Measurements from ENCODE around the gene PIGL.
A peak's percentile ranks its signal among the peaks of the same experiment; 100 is the strongest.
"Not testable (repeated sequence)": the region's sequence is repeated elsewhere in the genome, so short reads cannot be mapped to it uniquely, and the experiment has no call there.

The PIGL gene

DNA sequence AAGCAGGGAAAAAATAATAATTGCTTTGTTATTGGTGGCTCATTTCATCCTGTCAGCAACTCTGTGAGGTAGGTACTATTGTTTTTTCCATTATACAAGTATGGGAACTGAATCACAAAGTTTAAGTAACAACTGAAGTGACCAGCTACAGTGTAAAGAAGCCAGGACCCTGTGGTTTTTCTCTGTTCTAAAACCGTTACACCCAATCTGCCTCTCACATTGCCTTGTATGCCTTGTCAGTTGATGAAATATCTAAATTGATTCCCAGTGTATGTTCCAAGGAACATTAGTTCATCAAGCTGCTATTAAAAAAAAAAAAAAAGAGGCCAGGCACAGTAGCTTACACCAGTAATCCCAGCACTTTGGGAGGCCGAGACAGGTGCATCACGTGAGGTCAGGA lies 5.4 kb downstream of the PIGL start:
- no peak for DNase-seq

- not testable (repeated sequence) for DNase-seq
These were observed 13.0 kb downstream of the PIGL start for GRCh38 chr17:16229912-16230561.

DNA sequence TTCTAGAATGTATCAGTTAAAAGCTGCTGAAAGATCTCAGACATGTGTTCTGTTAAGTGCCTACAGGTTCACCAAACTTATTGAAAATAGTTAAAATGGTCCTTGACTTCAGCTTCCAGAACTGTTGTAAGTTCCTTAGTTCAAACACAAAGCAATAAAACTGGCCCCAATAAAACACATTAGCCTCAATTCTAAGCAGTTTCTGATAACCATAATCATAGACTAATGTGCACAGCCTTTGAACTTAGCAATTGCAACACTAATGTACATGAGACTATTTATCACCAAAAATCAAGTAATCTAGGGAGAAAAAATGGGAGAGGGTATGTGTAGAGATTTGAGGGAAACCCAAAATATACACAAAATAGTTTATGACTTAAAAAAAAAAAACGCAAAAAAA lies 15.4 kb downstream of the PIGL start:
- DNase-seq: no peak

- no peak for DNase-seq
These were observed 22.9 kb downstream of the PIGL start for GRCh38 chr17:16239931-16240330.

DNA sequence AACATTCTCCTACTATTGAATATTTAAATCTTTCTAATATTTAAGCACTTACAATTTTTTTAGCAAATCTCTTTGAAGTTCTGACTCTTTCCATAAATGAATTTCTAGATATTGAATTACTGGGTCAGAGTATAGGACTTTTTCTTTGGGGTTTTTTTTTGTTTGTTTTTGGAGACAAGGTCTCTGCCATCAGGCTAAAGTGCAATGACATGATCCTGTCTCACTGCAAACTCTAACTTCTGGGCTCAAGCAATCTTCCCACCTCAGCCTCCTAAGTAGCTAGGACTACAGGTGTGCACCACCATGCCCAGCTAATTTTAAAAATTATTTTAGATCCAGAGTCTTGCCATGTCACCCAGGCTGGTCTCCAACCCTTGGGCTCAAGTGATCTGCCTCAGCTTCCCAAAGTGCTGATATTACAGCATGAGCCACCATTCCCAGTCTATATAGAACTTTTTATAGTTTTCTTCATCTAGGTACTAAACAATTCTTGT lies 24.9 kb downstream of the PIGL start:
- no peak for DNase-seq

DNA sequence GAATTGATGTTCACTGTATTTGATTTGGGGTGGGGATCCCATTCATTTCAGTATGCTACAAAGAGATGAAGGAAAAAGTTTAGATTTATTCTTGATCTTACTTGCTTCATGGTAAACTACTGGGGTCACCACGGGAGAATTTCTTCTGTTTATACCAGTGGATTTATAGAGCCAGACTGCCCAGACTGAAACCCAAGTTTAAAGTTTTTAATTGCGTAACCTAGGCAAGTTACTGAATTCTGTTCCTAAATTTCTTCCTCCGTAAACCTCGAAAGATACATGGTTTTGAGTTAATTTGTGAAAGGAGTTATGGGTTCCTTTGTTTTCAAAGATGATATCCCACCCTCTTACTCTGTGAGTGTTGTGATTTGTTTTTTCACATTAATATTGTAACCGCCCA lies 26.4 kb downstream of the PIGL start:
- DNase-seq: peak; percentile 38

DNA sequence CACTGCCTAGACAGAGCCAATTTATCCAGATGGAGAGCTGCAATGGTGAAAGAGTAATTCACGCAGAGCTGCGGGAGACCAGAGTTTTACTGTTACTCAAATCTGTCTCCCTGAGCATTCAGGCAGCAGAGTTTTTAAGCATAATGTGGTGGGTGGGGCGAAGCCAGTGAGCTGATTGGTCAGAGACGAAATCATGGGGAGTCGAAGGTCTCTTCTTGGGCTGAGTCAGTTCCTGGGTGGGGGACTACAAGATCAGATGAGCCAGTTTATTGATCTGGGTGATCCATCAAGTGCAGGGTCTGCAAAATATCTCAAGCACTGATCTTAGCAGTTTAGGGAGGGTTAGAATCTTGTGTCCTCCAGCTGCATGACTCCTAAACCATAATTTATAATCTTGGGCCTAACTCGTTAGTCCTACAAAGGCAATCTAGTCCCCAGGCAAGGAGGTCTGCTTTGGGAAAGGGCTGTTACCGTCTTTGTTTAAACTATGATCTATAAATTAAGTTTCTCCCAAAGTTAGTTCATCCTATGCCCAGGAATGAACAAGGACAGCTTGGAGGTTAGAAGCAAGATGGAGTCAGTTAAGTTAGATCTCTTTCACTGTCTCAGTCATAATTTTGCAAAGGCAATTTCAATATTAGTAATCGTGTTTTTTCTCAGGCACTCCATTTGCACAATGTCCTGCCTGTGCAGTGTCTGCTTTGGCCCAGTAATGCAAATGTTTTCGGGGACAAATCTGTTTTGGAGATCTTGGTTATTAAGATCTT lies 27.0 kb downstream of the PIGL start:
- no peak for DNase-seq

GRCh38 chr17:16247586-16247984 lies 30.6 kb downstream of the PIGL start:
- no peak for DNase-seq

DNA sequence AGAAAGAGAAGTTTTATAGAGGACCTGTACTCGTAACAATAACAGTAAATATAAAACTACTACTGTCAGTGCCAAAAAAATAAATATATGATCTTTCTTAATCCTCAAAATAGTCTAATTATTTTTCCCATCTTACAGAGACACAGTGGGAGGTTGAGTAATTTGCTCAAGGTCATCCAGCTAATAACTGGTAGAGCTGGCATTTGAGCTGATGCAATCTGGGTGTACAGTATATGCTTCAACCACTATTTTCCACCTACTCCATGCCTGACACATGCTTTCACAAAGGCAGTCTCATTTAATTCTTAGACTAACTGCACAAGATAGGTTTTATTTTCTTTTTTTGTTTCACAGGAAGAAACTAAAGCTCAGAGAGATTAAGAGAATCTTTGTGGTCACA lies 33.6 kb downstream of the PIGL start:
- DNase-seq: peak; percentile 24

GRCh38 chr17:16251043-16251442 lies 34.0 kb downstream of the PIGL start:
- no peak for DNase-seq

DNA sequence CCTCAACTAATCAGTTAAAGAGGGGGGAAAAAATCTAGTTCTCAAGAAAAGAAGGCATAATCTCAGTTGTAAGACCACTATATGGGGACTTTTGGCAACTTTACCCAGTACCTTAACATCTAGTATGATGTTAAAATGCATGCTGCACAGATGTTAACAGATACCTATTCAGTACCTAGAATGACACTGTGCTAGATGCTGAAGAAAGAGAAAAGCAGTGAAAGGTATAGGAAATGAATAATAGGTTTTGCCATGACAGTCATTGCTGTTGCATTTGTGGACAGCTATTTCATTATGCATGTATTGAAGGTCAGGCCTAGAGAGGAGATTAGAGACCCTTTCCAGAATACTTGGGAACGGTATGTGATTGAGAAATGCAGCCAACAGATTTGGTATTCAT lies 34.5 kb downstream of the PIGL start:
- DNase-seq: no peak

- DNase-seq: peak; percentile 18
These were observed 37.9 kb downstream of the PIGL start for GRCh38 chr17:16254773-16255400.

DNA sequence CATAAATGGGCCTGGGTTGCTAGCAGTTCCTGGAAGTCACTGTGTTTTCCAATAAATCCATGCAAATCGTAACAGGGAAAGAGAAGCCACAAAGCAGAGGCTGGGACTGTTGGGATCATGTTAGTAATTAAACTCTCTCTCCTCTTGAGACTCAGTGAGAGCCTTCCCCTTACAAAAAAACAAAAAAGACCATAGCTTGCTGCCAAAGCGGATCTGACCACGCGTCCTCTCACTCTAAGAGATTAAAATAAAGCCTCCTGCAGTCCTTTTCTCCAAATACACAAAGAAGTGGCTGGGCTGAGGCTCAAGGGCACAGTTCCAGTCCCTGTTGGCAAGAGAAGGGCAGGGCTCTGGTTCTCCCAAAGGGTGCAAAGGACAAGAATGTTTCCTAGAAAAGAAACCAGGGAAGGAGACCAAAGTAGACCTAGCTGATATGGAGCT lies 38.5 kb downstream of the PIGL start:
- DNase-seq: no peak

DNA sequence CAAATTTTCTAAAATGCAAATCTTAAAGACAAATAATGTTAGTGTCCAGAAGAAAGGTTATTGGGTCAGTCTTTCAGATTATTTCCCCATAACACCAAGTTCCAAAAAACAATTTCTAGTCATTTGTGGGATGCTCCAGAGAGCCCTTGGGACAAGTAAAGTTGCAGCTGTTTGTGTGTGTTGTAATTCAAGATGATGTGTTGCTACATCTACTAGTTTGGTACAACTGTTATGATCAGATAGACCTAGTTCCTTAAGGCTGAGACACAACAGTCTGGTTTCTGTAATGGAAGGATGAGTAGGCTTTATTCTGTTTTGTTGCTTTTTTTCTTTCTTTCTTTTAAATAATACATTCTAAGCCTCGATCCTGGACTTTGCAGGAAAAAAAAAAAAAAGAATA lies 41.9 kb downstream of the PIGL start:
- peak; percentile 75 for DNase-seq

DNA sequence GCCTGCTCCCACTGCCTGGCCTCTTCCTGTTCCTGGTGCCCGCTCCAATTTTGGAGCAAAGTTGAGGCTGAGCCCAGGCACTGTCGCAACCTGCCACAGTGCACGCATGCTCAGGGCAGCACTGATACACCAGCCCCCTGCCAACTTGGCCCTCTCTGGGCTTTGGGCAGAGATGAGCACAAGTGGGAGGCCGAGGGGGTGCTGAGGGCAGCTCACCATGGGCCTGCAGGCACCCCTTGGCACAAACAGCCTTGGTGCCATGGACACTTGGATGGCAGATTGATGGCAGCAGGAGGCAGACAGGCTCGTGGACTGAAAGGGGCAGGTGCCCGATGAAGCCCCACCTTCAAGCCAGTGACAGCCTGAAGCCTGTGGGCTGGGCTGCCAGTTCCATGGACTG lies 42.9 kb downstream of the PIGL start:
- no peak for DNase-seq

DNA sequence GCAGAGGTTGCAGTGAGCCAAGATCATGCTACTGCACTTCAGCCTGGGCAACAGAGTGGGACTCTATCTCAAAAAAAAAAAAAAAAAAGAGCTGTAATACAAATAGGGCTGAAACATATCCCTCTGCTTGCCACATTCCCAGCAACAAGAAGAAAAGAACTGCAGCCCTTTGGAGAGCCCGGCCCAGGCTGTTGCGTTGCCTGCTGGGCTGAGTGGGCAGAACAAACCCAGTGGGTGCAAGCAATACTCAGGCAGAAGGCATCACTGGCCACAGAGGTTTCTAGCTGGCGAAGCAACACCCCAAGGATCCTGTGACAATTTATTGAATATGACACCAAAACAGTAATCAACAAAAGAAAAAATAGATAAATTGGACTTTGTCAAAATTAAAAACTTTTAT lies 44.0 kb downstream of the PIGL start:
- DNase-seq: no peak

DNA sequence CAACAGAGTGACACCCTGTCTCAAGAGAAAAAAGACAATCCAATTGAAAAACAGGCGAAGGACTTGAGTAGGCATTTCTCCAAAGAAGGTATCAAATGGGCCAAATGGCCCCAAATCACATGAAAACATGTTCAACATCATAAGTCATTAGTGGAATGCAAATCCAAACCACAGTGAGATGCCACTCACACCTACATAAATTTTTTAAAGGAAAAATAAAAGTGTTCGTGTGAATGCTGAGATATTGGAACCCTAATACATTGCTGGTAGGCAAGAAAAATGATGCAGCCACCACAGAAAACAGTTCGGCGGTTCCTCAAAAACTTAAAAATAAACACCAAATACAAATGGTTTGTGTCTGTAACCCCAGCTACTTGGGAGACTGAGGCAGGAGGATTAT lies 45.2 kb downstream of the PIGL start:
- DNase-seq: no peak

DNA sequence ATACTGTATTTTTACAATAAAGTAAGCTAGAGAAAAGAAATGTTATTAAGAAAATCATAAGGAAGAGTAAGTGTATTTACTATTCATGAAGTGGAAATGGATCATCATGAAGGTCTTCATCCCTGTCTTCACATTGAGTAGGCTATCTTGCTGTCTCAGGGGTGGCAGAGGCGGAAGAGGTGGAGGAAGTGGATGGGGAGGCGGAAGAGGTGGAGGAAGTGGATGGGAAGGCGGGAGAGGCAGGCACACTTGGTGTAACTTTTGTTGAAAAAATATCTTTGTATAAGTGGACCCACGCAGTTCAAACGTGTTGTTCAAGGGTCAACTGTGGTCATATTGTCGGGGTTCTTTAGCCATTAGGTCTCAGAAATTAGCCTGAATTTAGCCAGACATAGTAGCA lies 50.2 kb downstream of the PIGL start:
- no peak for DNase-seq

DNA sequence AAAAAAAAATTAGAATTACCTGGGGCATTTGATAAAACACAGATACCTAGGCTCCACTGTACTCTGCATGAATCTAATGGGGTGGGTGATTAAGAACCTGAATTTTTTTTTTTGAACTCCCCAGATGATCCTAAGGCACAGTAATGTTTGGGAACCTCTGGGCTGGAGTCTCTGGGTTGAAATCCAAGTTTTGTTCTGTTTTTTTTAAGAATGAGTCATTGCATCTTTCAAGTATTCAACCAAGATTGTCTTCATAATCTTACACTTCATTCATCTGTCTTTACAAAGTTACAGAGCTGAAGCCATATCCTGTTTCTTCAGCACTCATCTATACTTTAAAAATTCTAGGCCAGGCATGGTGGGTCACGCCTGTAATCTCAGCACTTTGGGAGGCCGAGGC lies 52.6 kb downstream of the PIGL start:
- peak; percentile 18 for DNase-seq

DNA sequence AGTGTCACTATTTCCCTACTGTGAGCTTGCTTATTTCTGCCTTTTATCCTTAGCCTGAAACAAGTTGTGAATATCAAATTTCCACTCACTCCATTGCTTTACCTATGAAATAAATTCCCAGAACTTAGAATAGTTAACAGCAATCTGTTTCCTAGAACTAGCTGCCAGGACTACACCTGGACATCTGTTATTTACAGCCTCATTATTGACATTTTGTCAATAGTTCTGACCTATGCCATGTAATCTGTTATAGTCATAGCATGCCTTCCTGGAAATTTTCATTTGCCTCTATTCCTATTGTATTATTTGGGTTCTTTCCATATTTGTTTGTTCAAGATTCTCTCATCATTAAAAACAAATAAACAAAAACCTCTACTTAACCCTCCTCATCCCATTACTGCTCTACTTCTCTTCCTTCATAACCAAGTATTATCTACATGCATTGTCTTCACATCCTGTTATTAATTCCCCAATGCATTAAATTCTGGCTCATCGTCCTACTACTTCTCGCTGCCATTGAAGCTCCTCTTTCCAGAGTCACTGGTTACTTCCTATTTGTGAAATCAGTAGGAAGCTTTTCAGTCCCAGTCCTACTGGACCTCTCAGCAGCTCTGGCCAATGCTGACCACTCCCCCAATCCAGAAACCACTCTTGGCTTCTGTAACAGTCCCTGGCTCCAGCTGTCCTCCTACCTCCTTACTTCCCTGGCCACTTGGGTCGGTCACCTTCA lies 55.3 kb downstream of the PIGL start:
- DNase-seq: no peak

DNA sequence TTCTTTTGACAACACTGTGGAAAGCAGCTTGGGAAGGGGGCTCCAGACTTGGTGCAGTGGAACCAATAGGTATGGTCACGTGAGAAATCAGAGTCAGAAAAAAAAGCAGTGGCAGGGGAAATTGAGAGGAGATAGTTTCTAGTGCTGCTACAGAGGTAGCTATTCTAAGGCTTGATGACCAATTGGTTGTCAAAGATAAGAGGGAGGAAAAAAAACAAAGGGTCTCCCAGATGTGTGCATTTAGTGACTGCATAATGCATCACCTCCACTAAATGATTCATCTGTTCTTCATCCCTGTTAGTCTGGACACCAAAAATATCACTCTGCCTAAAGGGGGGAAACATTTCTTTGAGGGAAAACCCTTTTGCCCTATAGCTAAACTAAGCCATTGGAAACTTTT lies 56.5 kb downstream of the PIGL start:
- no peak for DNase-seq

DNA sequence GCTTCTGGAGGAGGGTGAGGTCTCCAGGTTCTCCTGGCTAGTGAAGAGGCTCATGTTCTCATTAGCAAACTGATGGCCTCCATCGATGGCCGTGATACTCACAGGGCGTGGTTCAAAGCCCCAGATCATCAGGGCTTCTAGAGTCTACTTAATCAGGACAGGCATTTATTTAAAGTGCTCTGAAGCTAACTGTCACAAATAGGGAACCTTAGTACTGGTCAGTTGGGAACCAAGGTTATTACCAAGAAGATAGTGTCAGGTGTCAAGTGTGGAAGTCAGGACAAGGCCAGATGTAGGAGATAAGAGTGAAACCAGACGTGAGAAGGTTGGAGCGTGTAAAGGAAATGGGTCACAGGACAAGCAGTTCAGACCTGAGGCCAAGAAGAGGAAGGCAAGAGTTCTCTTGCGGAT lies 56.9 kb downstream of the PIGL start:
- DNase-seq: no peak

DNA sequence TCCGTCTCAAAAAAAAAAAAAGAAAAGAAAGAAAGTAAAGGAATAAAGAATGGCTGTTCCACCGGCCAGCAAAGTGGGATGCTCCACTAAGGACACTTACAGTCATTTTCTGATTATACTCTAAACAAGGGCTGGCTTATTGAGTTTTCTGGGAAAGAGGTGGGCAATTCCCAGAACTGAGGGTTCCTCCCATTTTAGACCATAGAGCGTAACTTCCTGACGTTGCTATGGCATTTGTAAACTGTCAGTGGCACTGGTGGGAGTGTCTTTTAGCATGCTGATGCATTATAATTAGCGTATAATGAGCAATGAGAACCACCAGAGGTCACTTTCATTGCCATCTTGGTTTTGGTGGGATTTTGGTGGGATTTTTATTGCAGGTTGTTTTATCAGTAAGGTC lies 58.0 kb downstream of the PIGL start:
- no peak for DNase-seq
